Measurements from ENCODE around the gene AHDC1. TPM values are rescaled to one million over a fixed set of nuclear protein-coding genes. Genes with fewer than 3 reads are reported as not detected.

The AHDC1 gene
- total and polyA plus RNA-seq, 10 of the 15 experiments (the other 5 are each of a cell fraction or from before 2014, with no cell fraction given), result 0.21 to 13.0 (median 1.4) TPM

DNA sequence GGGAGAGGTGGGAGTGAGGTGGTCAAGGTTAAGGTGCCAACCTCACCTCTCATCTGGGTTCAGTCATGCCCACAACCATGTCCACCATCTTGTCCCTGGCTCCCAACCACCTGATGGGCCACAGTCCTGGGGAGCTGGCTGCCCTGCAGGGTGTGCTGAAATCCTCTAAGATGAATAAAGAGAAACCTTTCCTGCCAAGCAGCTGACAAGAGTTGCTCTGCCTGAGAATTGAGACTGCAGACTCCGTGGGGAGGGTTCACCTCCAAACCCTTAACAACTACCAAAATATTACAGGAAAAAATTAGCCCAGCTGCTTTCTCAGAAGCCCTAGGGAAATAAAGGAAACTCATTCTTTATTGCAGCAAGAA, 46.2 kb upstream of the AHDC1 start:
- no TSS peak for BruUV-seq (replicated peaks)
- Histone ChIP-seq H3K4me2 (ENCODE audit: control insufficient read depth, insufficient read depth) (no peak overlapping the region; the same call in 1 of the 2 replicates), H3K4me3 (no peak overlapping the region), H3K27ac (ENCODE audit: control insufficient read depth, insufficient read depth) (peak overlapping the region; percentile 24), H3K4me1 (ENCODE audit: control insufficient read depth, insufficient read depth, low read length) (peaks cover 25% of the 10 kb centered on the region), H3K79me2 (ENCODE audit: control insufficient read depth, insufficient read depth, low read length) (no peaks in the 10 kb centered on the region), H3K27me3 (replicated peaks in 1 of 2; ENCODE audit: control insufficient read depth in 2 of 2, insufficient read depth in 2 of 2, low read length in 1 of 2) (no peaks in the 10 kb centered on the region), H3K9ac (ENCODE audit: control insufficient read depth, insufficient read depth, low read length) (no peak overlapping the region), H3K36me3 (ENCODE audit: control insufficient read depth in 2 of 2, insufficient read depth in 2 of 2, low read length in 1 of 2) (no peaks in the 10 kb centered on the region), H3K9me3 (replicated peaks; ENCODE audit: control insufficient read depth, insufficient read depth, low read length) (no peaks in the 10 kb centered on the region), H2AFZ (ENCODE audit: control insufficient read depth, low read depth, low read length) (peak overlapping the region; percentile 68; the same call in 1 of the 2 replicates), H4K20me1 (ENCODE audit: control insufficient read depth, insufficient read depth) (no peaks in the 10 kb centered on the region)
- POLR2A ChIA-PET, result interaction anchor here (0.6 to 2.3 kb wide), 9 partner anchors 9 to 234 kb away, joined by 3 to 22 read pairs (median 4); no protein-coding TSS in a partner anchor
- SMC1A ChIA-PET (ENCODE audit: uncharacterized antibody, unreplicated experiment), result interaction anchor here (0.7 to 2.7 kb wide), 11 partner anchors 9 to 43 kb away, joined by 3 to 17 read pairs (median 6); no protein-coding TSS in a partner anchor
- in situ Hi-C loops (cut with MboI) (no loop called here), intact Hi-C loops (cut with micrococcal nuclease; ENCODE audit: unreplicated experiment) (no loop called here)
- FAIRE-seq (no peak), DNase-seq (ENCODE audit: low read depth, low spot score) (no peak), ATAC-seq (peak; percentile 32)
- RAD21 ChIA-PET (ENCODE audit: unreplicated experiment), result interaction anchor here (0.9 to 2.1 kb wide), 7 partner anchors 8 to 48 kb away, joined by 3 to 16 read pairs (median 4); no protein-coding TSS in a partner anchor
- CTCF ChIA-PET, result interaction anchor here (0.5 to 4.7 kb wide), 11 partner anchors 9 to 160 kb away, joined by 3 to 41 read pairs (median 6); partner anchors contain the start of gene WASF2
- TF ChIP-seq RB1 (IDR thresholded peaks at IDR 0.05; ENCODE audit: borderline replicate concordance), result no peak
- no peak for TF ChIP-seq SIX5 (IDR thresholded peaks at IDR 0.05; ENCODE audit: low read depth, low read length, severe bottlenecking)
- no peak for TF ChIP-seq CBX5 (IDR thresholded peaks at IDR 0.05; ENCODE audit: low read depth)
- TF ChIP-seq MAX (IDR thresholded peaks at IDR 0.05; ENCODE audit: low read depth, low read length), result no peak
- TF ChIP-seq HDAC6 (IDR thresholded peaks at IDR 0.05; ENCODE audit: unreplicated experiment), result no peak
- TF ChIP-seq POLR2A (IDR thresholded peaks at IDR 0.05; ENCODE audit: low read depth, low read length), result no peak
- TF ChIP-seq SRF (IDR thresholded peaks at IDR 0.05; ENCODE audit: low read depth in 2 of 2, low read length in 2 of 2), result no peak
- TF ChIP-seq SUPT20H (IDR thresholded peaks at IDR 0.05; ENCODE audit: borderline replicate concordance, control insufficient read depth, low read depth, low read length), result no peak
- no peak for TF ChIP-seq ZNF592 (IDR thresholded peaks at IDR 0.05)
- TF ChIP-seq BHLHE40 (IDR thresholded peaks at IDR 0.05; ENCODE audit: borderline replicate concordance in 1 of 2, low read depth in 2 of 2, low read length in 1 of 2), result no peak
- WGBS (ENCODE audit: insufficient coverage, insufficient replicate concordance, low lambda C conversion rate, missing lambda C conversion rate), result 0% methylated on average over 1 of the region's 1 CpG
